Measurements from ENCODE around the gene TESK2.

- no peak for TF ChIP-seq CTCF (IDR thresholded peaks at IDR 0.05; ENCODE audit: control extremely low read depth in 1 of 3, insufficient read depth in 1 of 3, low read depth in 1 of 3, low read length in 3 of 3)
- no peak for TF ChIP-seq BRCA1 (IDR thresholded peaks at IDR 0.05; ENCODE audit: low read depth, low read length)
- no peak for TF ChIP-seq ATF2 (IDR thresholded peaks at IDR 0.05; ENCODE audit: low read length)
- no peak for TF ChIP-seq POLR2A (IDR thresholded peaks at IDR 0.05; ENCODE audit: control extremely low read depth in 1 of 2, low read depth in 2 of 2, low read length in 2 of 2)
- no peak for TF ChIP-seq KDM1A (IDR thresholded peaks at IDR 0.05; ENCODE audit: borderline replicate concordance, low read length)
- TF ChIP-seq RAD21 (IDR thresholded peaks at IDR 0.05 in 1 of 2, conservative IDR thresholded peaks at IDR 0.05 in 1 of 2; ENCODE audit: low read depth in 2 of 2, low read length in 2 of 2): no peak
- TF ChIP-seq CEBPB (IDR thresholded peaks at IDR 0.05; ENCODE audit: low read depth, low read length): no peak
- TF ChIP-seq MAX (IDR thresholded peaks at IDR 0.05): no peak
- TF ChIP-seq EZH2 (IDR thresholded peaks at IDR 0.05; ENCODE audit: low read depth, low read length, severe bottlenecking): no peak
- TF ChIP-seq TCF12 (IDR thresholded peaks at IDR 0.05; ENCODE audit: low read depth, low read length): no peak
- no peak for TF ChIP-seq RFX5 (IDR thresholded peaks at IDR 0.05; ENCODE audit: borderline replicate concordance, low read depth, low read length)
- TF ChIP-seq ATF3 (IDR thresholded peaks at IDR 0.05; ENCODE audit: insufficient read depth, low read depth, low read length): no peak
- no peak for TF ChIP-seq POLR2AphosphoS5 (IDR thresholded peaks at IDR 0.05; ENCODE audit: low read depth, low read length)
Observed at GRCh38 chr1:45335855-45336324, 155.1 kb downstream of the TESK2 start.
